Adrenal gland (tissue), 5 donors: ENCODE data around the gene CEACAM1.

Experiments
- CTCF ChIP-seq, 6 experiments: fragments of 450-650 bp in 4 of 6; fragments of 200-600 bp in 2 of 6; sonication (generic) in 1 of 6; IDR thresholded peaks; 1 replicate in 5 of 6; 2 replicates in 1 of 6; pipeline versions ENCODE4 v1.5.1 to v1.8.0; 2016 to 2021; ENCODE audit warnings: antibody characterized with exemption in 6 of 6, mild to moderate bottlenecking in 2 of 6, moderate library complexity in 1 of 6
- POLR2A ChIP-seq, 2 donors: fragments of 450-650 bp; IDR thresholded peaks; one replicate each; pipeline ENCODE4 v1.6.1; 2017; ENCODE audit warnings: antibody characterized with exemption in 2 of 2, mild to moderate bottlenecking in 2 of 2, moderate library complexity in 1 of 2
- donor health status: DM: no; HTN: no; CAD: no.

GRCh38 chr19:42495663-42496062 lies 32.6 kb downstream of the CEACAM1 start:
- TF ChIP-seq CTCF (IDR thresholded peaks at IDR 0.05) (no peak), POLR2A (IDR thresholded peaks at IDR 0.05) (no peak)
